Measurements from ENCODE around the gene RUFY3.
A peak's percentile ranks its signal among the peaks of the same experiment; 100 is the strongest.
"Not testable (repeated sequence)": the region's sequence is repeated elsewhere in the genome, so short reads cannot be mapped to it uniquely, and the experiment has no call there.

Gene RUFY3

DNA sequence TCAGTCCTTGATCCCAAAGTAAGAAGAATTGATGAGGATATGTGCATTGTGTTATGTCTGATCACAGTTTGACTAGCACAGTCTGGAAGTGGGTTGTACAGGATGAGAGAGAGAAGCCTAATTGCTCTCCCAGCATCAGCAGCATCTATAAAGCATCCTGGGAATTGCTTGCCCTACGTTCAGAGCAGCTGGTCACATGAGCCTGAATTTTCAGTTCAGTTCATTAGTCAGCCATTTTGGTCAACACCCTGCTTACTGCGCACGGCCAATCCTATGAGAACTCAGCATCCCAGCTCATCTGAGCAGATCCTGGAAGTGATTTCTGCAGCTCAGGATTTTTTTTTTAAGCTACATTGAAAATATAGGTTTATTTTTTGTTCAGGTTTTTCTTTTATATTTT is at the start of gene RUFY3:
Gene RUFY3, plus strand, starts transcription at position 218 of the 400 bp plus-strand sequence. CDS start 610 bp downstream, outside the sequence.
- DNase-seq (ENCODE audit: low read depth in 4 of 4, low spot score in 1 of 4): no peak

GRCh38 chr4:70674191-70674590 is 47.6 kb upstream of the RUFY3 start:
- DNase-seq (ENCODE audit: low read depth in 4 of 4, low spot score in 1 of 4): no peak

DNA sequence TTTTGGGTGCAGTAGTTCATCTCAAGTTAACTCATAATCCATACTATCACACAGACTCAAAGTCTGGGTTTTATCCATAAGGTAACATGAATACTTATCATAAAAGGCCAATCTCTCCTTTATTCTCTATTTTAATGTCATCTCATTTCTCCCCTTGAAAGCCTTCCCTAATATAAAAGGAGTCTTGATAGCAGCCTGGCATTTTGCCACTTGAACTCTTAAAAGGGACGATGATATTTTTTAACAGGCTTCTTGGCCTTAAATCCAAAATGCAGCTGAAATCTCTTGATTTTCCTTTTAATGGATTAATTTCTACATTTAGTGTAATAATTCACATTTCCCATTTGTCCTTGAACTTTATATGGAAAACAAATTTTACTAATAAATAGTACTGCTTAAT is 47.0 kb upstream of the RUFY3 start:
- DNase-seq (ENCODE audit: low read depth in 4 of 4, low spot score in 1 of 4): no peak

DNA sequence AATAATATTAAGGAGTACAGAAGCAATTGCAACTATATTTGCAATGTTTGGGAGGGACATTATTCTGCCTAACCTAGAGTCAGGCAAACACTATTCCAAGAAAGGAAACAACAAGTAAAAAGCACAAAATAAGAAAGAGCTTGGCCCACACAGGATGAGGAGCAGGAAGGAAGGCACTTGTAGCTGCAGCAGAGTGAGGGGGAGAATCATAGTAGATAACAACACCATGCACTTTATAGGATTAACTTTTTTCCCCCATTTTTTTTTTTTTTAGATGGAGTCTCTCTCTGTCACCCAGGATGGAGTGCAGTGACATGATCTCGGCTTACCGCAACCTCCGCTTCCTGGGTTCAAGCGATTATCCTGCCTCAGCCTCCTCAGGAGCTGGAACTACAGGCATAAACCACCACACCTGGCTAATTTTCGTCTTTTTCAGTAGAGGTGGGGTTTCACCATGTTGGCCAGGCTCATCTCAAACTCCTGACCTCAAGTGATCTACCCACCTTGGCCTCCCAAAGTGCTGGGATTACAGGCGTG is 45.1 kb upstream of the RUFY3 start:
- no peak for DNase-seq (ENCODE audit: low read depth in 4 of 4, low spot score in 1 of 4)

DNA sequence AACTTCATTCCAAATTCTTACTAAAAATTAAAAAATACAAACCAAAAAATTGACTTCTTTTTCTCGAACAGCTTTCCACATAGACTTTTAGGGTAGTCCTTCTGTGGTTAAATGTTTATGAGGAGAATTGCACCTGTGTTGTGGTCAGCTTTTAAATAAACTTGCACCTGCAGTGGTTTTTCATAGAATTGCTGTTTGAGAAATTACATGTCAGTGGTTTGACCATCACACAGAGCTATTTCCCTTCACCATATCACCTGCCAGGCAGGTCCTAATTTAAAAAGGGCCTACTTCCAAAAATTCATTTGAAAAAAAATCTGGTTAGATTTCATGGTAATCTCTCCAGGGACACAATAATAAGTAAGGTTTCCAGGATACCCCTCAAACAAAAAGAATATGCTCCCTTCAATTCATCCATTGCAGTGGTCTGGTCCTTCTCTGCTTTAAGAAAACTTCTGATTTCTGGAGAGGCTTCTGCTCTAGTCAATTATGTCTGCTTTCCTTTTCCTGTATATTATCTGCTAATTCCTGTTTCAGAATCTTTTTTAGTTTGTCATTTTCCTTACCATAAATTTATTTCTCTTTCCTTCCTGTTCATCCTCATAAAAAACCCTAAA is 43.3 kb upstream of the RUFY3 start:
- DNase-seq (ENCODE audit: low read depth in 4 of 4, low spot score in 1 of 4): no peak

DNA sequence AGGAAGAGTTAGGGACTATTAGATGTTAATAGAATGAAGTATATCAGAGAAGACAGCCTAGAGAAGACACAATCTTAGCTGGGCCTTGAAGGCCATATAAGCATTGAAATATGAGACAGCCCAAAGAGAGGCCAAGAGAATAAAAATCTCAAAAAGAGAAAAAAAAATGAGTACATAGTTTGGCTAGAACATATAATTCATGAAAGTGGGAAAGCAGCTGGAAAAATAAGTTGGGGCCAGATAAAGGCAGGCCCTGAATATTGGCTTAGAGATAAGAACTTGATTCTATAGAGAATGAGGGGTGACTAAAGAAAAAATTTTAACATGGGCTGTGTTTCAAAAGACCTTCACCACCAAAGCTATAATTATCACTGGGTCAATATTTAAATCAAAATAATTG is 40.8 kb upstream of the RUFY3 start:
- DNase-seq (ENCODE audit: low read depth in 4 of 4, low spot score in 1 of 4): no peak

DNA sequence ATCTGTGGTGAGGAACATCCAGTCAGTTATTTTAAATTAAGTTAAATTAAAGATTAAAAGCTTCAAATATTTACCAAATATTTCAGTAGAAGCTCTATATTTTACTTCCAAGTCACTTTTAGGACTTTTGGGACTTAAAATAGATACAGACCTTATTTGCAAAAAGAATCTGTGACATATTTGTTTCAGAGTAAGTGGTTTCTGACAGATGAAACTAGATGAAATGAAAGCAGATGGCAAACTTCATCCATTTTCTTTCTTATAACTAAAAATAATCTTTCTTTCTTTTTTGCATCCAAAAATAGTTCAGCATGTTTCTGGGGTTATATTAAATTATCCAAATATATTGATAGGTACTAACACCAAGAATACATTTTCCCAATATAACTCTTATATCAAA is 40.1 kb upstream of the RUFY3 start:
- DNase-seq (ENCODE audit: low read depth in 4 of 4, low spot score in 1 of 4): no peak

- not testable (repeated sequence) for DNase-seq (ENCODE audit: low read depth in 4 of 4, low spot score in 1 of 4)
These were observed 39.6 kb upstream of the RUFY3 start for GRCh38 chr4:70682142-70682541.

- no peak for DNase-seq (ENCODE audit: low read depth in 4 of 4, low spot score in 1 of 4)
These were observed 34.4 kb upstream of the RUFY3 start for GRCh38 chr4:70687392-70687791.

DNA sequence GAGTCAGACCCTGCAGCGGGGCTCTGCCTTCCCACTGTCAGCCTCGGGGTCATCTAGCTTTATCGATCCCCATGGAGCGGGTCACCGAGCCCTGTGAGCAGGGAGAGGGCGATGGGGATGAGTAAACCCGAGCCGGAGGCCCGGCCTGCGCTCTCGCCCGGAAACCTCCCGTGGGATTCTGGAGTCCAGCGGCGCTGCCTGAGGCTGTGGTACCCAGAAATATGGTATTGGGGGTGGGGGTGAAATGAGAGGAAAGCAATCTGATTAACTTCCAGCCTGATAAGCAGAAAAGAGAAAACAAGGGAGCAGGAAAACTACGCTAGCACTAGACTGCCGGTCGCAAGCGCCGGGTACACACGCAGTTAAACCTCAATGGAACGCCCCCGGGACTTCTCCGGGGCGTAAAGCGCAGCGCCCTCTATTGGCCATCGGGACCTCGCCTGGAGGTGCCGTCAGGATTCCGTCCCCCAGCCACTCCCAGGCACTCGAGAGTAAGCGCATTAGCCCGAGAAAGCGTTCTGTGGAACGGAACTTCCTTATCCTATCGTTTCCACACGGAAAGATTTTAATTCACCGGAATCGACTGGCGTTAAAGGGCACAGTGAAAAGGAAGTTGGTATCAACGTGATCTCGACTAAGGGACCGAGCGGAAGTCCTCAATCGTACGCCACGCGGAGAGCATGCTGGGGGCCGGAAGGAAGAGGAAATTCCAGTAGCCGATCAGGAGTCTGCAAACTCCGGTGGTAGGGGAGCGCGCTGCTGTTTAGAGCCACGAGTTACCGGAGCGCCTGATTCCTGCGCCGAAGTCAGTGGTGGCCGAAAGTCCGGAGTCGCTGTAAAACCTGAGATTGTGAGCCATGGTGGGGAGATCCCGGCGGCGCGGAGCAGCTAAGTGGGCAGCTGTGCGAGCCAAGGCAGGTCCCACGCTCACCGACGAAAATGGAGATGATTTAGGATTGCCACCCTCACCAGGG is 33.7 kb upstream of the RUFY3 start, which contains the start of gene UTP3:
Gene UTP3, plus strand, starts transcription at position 712 of the 974 bp plus-strand sequence. Its CDS starts 146 bp downstream, at position 858.
- peak; percentile 92 to 94 (median 92) for DNase-seq (ENCODE audit: low read depth in 4 of 4, low spot score in 1 of 4)

DNA sequence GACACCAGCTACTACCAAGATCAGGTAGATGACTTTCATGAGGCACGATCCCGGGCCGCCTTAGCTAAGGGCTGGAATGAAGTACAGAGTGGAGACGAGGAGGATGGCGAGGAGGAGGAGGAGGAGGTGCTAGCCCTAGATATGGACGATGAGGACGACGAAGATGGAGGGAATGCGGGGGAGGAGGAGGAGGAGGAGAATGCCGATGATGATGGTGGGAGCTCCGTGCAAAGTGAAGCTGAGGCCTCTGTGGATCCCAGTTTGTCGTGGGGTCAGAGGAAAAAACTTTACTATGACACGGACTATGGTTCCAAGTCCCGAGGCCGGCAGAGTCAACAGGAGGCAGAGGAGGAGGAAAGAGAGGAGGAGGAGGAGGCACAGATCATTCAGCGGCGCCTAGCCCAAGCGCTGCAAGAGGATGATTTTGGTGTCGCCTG is 33.0 kb upstream of the RUFY3 start:
- DNase-seq (ENCODE audit: low read depth in 4 of 4, low spot score in 1 of 4): peak in 1 of 4 experiments; percentile 16

GRCh38 chr4:70691661-70692060 is 30.1 kb upstream of the RUFY3 start:
- DNase-seq (ENCODE audit: low read depth in 4 of 4, low spot score in 1 of 4): no peak

DNA sequence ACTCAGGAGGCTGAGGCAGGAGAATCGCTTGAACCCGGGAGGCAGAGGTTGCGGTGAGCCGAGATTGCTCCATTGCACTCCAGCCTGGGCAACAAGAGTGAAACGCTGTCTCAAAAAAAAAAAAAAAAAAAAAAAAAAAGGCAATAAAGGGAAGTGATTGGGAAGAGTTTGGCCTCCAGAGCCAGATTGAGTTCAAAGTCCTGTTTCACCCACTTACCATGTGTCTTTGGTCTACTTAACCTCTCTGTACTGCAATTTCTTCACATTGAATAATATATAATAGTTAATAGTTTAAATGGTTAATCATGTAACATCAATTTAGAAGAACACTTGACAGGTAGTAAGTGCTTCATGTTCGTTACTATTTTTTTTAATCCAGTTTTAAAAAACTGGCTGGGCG is 27.1 kb upstream of the RUFY3 start:
- not testable (repeated sequence) for DNase-seq (ENCODE audit: low read depth in 4 of 4, low spot score in 1 of 4)

DNA sequence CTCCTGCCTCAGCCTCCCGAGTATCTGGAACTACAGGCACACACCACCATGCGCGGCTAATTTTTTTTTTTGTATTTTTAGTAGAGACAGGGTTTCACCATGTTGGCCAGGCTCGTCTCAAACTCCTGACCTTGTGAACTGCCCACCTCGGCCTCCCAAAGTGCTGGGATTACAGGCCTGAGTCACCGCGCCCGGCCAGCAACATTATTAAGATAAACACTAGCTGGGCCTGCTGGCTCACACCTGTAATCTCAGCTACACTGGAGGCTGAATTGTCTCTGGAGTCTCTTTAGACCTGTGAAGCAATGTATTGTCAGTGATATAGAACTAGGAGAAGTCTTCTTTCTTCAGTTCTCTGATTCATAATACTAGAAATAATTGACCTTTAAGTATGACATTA is 23.3 kb upstream of the RUFY3 start:
- not testable (repeated sequence) for DNase-seq (ENCODE audit: low read depth in 4 of 4, low spot score in 1 of 4)

DNA sequence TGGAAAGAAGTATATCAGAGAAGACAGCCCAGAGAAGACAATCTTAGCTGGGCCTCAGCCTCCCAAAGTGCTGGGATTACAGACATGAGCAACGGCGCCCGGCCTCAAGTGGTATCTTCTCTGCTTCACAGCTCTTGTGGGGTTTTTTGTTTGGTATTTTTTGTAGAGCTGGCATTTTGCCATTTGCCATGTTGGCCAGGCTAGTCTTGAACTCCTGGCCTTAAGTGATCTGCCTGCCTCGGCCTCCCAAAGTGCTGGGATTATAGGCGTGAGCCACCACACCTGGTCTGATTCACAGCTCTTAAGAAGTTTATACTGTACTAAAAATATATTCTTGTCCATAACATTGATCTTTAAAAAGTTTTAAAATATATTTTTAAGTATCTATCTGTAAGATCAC is 21.1 kb upstream of the RUFY3 start:
- DNase-seq (ENCODE audit: low read depth in 4 of 4, low spot score in 1 of 4): no peak

DNA sequence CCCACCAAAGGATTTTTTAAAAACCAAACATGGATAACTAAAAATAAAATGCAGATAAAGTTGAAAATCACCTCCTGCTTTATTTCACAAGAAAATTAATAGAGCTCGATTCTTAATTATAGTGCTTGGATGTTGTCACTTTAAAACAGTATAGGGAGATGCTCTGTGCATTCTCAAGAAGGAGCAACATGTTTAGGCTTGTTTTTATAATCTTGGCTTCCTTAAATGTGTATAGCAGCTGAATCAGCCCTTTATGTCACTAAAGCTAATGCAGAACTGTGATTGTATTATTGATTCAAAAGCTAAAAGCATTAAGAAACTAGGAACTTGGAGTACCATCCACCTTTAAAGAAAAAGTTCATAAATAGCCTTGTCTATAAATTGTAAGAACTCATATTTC is 20.5 kb upstream of the RUFY3 start:
- DNase-seq (ENCODE audit: low read depth in 4 of 4, low spot score in 1 of 4): no peak

- DNase-seq (ENCODE audit: low read depth in 4 of 4, low spot score in 1 of 4): not testable (repeated sequence)
These were observed 19.2 kb upstream of the RUFY3 start for GRCh38 chr4:70702592-70702991.

GRCh38 chr4:70703619-70704214 is 18.0 kb upstream of the RUFY3 start:
- no peak for DNase-seq (ENCODE audit: low read depth in 4 of 4, low spot score in 1 of 4)

DNA sequence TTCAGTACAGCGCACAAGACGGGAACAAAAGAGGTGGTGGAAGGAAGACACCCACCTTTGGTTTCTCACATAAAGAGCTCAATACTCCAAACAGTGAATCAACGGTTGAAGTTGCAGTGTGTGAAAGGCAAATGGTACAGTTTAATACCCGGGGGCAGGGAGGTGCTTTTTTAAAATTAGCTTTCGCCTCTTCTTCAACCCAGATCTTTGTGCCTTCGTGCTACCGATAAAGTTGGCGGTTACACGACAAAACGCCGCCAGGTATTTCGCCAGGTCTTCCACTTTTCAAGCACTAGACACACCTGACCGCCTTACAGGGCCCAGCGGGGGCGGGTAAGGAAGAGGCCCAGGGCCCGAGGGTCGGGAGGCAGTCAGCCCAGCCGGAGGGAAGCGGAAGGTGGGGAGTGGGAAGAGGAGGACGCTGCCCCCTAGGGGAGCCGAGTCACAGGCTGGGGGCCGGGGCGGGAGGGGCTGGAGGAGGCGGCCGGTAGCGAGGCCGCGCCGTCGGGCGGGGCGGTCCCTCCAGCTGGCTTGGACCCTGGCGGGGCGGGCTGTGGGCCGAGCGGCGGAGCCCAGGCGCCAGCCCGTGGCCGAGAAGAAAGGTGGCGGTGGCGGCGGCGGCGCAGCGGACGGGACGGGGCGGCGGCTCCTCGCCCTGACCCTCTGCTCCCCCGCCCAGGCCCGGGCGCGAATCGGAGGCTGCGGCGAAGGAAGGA is 17.4 kb upstream of the RUFY3 start:
- DNase-seq (ENCODE audit: low read depth in 4 of 4, low spot score in 1 of 4): peak in 2 of 4 experiments; percentile 27 to 48

DNA sequence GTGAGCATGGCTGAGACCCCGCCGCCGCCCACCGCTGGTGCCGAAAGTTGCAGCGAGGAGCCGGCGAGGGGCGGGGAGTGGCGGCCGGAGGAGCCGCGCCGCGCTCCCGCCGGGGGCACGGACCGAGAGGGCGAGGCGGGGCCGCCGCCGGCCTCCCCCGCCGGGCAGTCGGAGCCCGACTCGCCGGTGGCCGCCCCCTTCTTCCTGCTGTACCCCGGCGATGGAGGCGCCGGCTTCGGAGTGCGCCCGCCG is 16.9 kb upstream of the RUFY3 start:
- no peak for DNase-seq (ENCODE audit: low read depth in 4 of 4, low spot score in 1 of 4)

Data from stimulated activated CD4-positive, alpha-beta T cell treated with anti-CD3 and anti-CD28 coated beads, Interleukin-1b, Interleukin-23, amount 100 ng/mL, for 24 hours (primary cell).